GM18520 (cell line): Measurements from ENCODE around the gene XPO5.

Experiments used
- ATAC-seq: cut with Tn5 transposase; IDR thresholded peaks from one replicate; pipeline ENCODE4 v1.9.1; 2021; ENCODE audit not compliant: unreplicated experiment

Gene XPO5

DNA sequence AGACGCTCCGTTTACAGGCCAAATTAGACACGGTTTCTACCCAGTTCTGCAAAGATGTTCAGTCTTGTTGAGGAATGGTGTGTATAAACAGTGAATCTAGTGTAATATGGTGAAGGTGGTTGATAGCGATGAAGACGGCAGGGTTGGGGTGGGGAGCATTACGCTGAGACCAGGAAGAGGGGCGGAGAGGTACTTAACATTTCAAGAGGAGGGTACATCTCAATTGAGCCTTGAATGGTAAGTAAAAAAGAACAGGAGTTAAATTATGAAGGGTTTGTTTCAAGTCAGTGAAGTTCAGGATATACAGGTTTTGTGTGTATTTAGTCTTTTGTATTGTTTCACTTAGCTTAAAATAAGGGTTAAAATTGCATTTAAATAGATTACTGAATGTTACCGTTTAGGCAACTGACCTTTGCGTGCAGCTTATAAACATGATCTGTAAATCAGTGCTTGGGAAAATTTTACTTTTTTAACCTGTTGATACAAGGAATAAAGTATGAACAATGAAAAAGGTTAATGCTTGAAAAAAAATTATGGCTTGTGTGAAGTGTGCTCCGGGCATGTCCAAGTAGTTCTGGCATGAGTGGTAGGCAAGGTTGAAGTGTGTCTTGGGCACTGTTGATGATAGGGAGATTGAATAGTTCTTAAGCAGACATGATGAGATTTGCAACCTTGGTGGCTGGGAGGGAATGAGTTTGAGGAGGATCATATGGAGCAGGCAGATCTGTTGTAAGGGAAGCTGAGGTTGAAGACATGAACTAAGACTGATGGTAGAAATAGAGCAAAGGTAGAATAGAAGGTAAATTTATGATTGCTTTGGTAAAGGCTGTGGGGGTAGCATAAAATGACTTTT, 58.1 kb downstream of the XPO5 start:
- no peak for ATAC-seq

GRCh38 chr6:43516697-43517504, 58.9 kb downstream of the XPO5 start, which contains the start of the genes POLR1C and YIPF3:
POLR1C (plus strand) TSS chr6:43517089; CDS start chr6:43517110, 21 bp downstream.
YIPF3 (minus strand) TSS chr6:43516926; CDS start chr6:43516807, 119 bp downstream.
- peak; percentile 91 for ATAC-seq

- ATAC-seq, result no peak
Observed at GRCh38 chr6:43516367-43516696, 59.5 kb downstream of the XPO5 start.

DNA sequence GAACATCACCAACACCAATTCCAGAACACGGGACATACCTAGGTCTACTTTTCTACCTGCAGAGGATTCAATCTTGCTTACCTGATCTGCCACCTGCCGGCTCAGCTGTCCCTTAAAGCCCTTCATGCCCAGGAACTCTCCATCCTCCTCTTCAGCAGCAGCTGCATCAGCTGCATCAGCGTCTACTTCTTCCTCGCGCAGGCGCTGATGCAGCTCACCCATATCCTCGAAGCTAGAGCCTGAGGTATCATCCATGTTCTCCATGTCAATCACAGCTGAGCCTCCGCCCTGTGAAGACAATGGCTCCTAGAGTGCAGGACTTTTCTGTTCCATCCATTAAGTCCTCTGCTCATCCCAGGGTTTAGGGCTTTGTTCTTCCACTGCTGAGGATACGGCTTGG, 60.0 kb downstream of the XPO5 start:
- ATAC-seq, result no peak

DNA sequence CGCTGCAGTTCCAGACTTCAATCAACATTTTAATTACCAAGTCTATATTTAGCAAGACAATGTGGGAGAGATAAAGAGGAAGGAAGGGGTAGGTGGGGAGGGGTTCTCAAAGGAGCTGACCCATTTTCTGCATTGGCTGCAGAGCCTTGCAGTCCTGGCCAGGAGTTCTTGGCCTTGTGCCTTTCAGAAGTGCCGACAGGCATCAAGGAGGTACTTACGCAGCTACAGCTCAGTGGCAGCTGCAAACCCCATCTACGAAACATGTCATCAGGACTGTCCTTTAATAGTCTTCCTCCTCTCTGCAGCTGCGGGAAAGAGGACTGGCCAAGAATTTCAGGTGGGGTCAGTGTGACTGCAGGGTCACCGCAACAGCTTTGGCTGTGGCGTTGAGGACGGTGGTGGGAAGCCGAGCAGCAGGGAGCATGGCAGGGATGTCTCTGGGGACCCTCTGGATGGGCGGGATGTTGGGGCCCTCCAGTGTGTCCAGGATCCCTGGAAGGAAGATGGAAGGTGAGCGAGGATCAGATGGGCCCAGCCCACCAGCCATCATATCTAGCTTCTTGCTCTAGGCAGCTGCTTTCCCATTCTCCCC, 63.9 kb downstream of the XPO5 start:
- no peak for ATAC-seq

DNA sequence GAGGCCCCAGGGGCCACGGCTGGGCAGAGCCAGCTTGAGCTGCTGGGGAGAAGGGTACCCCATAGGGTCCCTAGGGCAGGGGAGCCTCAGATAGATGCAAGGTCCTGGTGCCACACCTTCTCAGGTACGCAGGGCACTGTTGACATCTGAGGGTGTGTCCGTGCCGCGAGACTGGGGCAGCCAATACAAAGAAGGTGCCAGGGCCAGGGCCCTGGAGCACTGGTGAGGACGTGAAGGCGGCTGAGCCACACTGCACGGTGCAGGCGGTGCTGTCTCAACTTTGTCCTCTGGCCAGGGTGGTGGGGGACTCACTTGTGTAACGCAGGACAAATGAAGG, 65.0 kb downstream of the XPO5 start:
- ATAC-seq, result no peak

DNA sequence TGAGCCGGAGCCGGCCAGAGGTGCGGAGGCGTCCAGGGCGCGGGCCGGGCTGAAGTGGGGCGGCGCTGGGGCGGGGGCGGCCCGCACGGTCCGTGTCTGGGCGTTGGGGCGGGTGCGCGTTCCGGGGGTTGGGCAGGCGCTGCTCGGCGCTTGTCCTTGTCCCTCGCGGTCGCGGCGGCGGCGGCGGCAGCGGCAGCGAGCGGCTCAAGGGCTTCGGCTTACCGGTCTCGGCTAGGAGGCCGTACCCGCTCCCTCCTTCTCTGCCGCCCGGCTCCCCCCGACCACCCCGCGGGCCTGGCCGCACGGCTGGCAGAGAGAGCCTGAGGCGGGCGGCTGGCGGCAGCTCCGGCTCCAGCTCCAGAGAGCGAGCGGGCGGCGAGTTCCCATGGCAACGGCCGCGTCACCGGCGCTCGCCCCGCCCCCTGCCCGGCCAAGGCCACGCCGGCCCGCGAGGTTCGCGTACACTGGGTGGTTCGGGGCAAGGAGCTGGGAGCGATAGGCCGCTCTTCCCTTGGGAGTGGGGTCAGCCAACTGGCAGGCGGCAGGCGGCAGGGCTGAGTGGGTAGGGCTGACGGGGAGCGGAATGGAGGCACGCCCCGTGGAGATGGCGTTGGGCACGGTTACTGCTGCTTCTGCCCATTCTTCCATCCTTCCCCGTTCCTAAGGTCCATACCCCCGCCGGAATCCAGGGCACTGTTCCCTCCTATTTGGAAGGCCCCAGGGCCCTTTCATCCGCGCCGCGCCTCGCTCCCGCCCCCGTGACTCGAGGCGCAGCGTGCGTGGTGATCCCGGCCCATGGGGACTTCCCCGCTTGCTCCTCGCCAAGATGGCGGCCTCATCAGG, 65.6 kb downstream of the XPO5 start, which contains the start of gene LRRC73:
LRRC73 (minus strand) TSS at position 363 of the 843 bp plus-strand sequence. CDS start 561 bp downstream, outside the sequence.
- peak; percentile 54 for ATAC-seq

DNA sequence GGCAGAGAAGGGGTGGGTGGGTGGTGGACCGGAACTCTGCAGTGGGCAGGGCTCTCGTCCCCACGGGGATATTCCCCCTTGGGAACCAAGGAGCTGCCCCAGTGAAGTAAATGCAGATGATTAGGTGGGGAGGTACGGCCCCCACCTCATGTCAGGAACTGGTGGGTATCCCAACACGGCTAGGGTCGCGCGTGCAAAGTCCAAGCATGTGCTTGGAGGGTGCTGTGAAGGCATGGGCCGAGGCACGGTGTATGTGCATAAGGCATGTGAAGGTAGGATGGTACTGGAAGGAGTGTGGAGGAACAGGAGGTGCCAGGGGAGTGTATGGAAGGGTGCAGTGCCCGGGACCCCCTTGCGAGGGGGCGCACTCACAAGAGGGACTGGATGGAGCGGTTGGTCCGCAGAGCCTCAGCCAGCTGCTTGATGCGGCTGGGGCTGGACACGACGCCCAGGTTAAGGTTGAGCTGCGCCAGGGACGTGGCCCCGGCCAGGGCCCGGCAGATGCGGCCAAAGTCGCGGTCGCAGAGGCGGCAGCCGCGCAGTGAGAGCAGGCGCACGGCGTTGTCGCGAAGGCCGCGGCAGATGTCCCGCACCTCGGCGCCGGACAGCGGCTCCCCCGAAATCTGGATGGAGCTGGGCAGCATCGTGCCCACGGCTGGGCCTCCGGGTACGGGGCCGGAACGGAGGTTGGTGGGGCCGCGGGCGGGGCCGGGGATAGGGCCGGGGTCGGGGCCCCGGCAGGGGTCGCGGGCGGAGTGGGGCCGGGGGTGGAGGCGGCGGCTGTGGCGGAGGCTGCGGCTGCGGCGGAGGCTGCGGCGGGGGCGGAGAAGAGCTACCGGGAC, 66.5 kb downstream of the XPO5 start:
- ATAC-seq, result no peak

GRCh38 chr6:43508481-43509141, 67.2 kb downstream of the XPO5 start:
- no peak for ATAC-seq

DNA sequence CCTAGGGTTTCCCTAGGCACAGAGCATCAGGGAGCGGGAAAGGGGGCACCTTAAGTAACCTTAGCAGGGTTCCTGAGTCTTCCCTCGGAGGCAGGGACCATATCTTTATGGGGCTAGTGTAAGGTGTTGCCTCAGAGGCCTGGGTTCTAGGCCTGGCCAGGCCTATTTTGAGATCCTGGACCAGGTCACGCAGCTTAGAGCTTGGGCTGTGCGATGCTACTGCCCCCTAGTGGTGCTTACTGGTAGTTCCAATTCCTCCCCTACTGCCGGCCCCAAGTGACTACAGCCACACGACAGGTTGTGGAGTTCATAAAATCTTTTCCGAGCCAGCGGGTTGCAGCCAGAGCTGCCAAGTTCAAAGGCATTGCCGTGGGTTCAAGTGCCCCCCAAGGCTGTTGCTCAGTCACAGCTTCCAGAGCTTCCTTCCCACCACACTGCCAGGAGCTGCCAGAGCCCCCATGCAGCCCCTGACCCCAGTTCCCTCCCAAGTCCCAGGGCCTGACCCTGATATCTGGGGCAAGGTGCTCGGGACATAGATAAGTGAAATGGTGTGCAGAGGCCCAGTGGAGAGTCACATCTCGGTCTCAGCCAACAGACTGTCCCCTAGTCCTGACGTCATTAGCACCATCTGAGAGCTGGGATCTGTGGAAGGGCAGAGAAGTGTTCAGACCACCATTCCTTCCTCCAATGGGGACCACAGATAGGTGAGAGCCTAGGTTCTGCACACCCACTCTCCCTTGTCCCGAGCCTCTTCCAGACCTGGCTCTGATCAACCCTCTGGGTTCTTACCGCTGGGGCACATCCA, 69.0 kb downstream of the XPO5 start:
- ATAC-seq, result no peak

GRCh38 chr6:43506171-43506570, 69.7 kb downstream of the XPO5 start:
- ATAC-seq, result no peak

DNA sequence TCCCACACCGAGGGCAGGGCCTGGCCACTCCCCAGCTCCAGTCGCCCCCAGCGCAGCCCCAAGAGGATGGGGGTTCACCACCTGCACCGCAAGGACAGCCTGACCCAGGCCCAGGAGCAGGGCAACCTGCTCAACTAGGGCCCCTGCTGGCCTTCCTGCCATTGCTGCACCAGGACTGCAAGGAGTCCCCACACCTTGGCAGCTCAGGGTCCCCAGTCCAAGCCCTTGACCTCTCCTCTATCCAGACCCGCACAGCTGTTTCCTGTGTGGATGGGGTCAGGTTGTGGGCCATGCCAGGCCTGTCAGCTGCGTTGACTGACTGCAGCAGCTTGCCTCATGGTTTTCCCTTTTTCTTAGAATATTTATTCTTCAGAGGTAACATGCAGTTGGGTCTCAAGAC, 70.1 kb downstream of the XPO5 start:
- ATAC-seq, result no peak

- no peak for ATAC-seq
Observed at GRCh38 chr6:43504756-43505593, 70.9 kb downstream of the XPO5 start.

- no peak for ATAC-seq
Observed at GRCh38 chr6:43503443-43503842, 72.4 kb downstream of the XPO5 start.

DNA sequence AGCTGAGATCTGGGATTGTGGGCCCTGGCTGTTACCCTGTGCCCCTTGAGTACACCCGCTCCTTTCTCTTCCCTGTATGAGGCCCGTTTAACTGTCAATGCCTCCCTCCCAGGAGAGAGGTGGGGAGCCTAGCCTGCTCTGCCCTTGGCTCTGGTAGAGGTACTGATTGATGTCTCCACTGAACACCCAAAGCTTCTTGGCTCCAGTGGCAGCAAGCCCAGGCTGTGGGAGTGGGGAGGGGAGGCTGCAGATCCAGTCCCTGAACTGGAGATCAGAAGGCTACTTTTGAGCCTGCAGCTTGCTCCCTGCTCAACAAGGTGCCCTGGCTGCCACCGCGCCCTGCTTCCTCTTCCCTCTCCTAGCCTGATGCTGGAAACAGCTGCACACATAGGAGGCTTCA, 73.2 kb downstream of the XPO5 start:
- no peak for ATAC-seq

GRCh38 chr6:43500921-43501320, 74.9 kb downstream of the XPO5 start:
- ATAC-seq, result no peak

DNA sequence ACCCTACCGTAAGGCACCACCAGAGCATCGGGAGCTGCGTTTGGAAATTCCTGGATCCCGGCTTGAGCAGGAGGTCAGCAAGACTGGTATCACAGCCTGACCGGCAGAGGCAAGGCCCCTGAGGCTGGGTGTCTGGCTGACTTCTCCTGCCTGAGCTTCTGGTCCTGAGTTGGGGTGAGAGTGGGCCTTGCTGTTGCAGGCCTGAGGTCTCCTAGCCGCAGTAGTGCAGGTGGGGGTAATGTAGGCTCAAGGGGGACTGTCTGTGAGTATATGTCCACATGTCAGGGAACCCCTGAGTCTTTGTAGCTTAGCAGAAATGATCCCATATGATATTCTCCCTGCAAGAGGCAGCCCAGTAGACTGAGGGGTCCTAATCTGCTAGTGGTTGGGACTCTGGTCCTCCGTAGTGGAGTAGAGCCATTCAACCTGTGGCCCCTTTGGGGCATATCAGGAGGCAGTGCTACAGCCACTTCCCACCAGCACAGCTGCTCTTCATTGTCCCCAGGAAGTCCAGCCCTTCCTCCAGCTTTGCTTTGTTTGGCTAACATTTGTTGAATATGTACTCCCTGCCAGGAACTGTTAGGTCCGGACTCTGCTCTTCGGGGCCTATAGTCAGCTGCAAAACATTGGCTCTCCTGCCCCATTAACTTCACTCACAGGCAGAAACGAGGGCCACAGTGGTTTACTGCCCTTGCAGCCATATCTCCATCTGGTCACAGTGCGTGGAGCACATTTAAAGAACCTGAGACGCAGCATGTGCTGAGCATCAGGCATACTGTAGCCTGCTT, 76.6 kb downstream of the XPO5 start:
- no peak for ATAC-seq
